GM12865 (cell line): ENCODE measurements around the gene KIAA0319L.
"Not testable (repeated sequence)": the region's sequence is repeated elsewhere in the genome, so short reads cannot be mapped to it uniquely, and the experiment has no call there.

Experiments used
- DNase-seq: peaks from one replicate; pipeline ENCODE4 v3.0.0; 2010; ENCODE audit warnings: low read depth
- H3K4me3 ChIP-seq: 2 replicates; pipeline ENCODE4 v1.5.1; 2011; ENCODE audit warnings: mild to moderate bottlenecking, low read depth, low read length, control low read depth
- TF ChIP-seq, protein P1 (sequence below): IDR thresholded peaks from 2 replicates; pipeline ENCODE4 v1.5.1; 2011; ENCODE audit warnings: low read length, control low read depth, low read depth, inconsistent platforms; ENCODE audit not compliant: insufficient read depth; ENCODE audit errors: missing control alignments

The KIAA0319L gene

DNA sequence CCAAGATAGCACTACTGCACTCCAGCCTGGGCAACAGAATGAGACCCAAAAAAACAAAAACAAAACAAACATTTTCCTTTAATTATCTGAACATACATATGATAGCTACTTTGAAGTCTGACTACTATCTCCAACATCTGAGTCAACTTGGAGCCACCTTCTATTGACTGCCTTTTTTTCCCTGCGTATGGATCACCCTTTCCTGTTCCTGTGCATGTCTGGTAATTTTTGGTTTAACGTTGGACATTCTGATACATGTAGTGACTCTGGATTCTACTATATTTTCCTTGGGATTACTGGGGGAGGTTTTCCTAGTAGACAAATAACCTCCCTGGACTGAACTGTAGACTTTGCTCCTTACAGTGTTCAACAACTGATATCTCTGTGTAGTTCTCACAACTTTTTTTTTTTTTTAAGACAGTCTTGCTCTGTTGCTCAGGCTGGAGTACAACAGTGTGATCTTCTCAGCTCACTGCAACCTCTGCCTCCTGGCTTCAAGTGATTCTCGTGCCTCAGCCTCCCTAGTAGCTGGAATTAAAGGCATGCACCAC, 70.3 kb downstream of the KIAA0319L start:
- TF ChIP-seq, protein P1, sequence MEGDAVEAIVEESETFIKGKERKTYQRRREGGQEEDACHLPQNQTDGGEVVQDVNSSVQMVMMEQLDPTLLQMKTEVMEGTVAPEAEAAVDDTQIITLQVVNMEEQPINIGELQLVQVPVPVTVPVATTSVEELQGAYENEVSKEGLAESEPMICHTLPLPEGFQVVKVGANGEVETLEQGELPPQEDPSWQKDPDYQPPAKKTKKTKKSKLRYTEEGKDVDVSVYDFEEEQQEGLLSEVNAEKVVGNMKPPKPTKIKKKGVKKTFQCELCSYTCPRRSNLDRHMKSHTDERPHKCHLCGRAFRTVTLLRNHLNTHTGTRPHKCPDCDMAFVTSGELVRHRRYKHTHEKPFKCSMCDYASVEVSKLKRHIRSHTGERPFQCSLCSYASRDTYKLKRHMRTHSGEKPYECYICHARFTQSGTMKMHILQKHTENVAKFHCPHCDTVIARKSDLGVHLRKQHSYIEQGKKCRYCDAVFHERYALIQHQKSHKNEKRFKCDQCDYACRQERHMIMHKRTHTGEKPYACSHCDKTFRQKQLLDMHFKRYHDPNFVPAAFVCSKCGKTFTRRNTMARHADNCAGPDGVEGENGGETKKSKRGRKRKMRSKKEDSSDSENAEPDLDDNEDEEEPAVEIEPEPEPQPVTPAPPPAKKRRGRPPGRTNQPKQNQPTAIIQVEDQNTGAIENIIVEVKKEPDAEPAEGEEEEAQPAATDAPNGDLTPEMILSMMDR, result no peak
- H3K4me3 ChIP-seq, result no peak overlapping the region
- no peak for DNase-seq

- TF ChIP-seq, protein P1, result no peak
- H3K4me3 ChIP-seq, result no peak overlapping the region
- no peak for DNase-seq
Observed at GRCh38 chr1:35481229-35481628, 76.0 kb downstream of the KIAA0319L start.

GRCh38 chr1:35477870-35478269, 79.3 kb downstream of the KIAA0319L start:
- TF ChIP-seq, protein P1, result no peak
- no peak overlapping the region for H3K4me3 ChIP-seq
- no peak for DNase-seq

- TF ChIP-seq, protein P1, result no peak
- DNase-seq, result no peak
- no peak overlapping the region for H3K4me3 ChIP-seq
Observed at GRCh38 chr1:35475856-35476674, 81.1 kb downstream of the KIAA0319L start.

- TF ChIP-seq, protein P1, result no peak
- no peak overlapping the region for H3K4me3 ChIP-seq
- no peak for DNase-seq
Observed at GRCh38 chr1:35475356-35475755, 81.8 kb downstream of the KIAA0319L start.

DNA sequence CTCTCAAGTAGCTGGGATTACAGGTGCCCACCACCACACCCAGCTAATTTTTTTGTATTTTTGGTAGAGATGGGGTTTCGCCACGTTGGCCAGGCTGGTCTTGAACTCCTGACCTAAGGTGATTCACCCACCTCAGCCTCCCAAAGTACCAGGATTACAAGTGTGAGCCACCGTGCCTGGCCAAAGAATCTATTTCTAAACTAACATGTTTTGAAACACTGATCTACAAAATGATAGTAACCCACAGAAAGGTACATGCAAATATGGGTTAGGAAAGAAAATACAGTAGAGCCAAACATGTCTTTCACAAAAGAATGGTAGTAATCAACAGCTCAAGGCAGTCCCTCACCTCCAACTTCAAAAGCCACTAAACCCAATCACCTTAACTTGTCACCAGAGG, 84.0 kb downstream of the KIAA0319L start:
- DNase-seq, result peak; percentile 5

DNA sequence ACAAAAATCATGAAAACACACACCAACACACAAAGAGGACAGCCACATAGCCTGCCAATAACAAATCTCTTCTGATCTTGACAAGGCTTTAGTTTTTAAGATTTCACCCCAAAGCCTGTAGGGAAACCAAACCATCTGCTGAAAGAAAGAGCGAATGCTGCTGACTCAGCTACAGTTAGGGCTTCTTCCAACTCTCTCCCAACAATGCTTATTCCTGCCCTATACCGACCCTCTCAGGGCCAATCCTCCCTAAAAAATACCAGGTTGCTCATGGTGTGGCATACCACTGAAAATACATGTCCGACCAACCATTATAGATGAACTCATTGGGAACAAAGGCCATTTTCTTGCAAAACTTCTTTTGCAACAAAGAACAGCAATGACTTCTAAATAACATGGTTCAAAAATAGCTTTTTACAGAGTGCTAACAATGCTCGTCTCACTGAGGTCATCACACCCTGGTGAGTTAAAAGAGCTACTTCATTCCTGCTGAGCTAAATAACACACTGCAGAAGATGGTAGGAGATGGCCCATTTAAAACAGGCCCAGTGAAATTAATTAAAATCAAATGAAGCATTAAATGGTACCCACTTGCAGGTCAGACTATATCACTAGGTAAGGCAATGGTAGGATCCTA, 86.1 kb downstream of the KIAA0319L start:
- no peak for DNase-seq

More for the DNA sequence above, 84.0 kb downstream of the KIAA0319L start:
- H3K4me3 ChIP-seq, result not testable (repeated sequence)

More for the DNA sequence above, 86.1 kb downstream of the KIAA0319L start:
- H3K4me3 ChIP-seq, result no peak overlapping the region
- TF ChIP-seq, protein P1, result no peak
